Parathyroid adenoma (tissue), 2 donors: ENCODE measurements around the gene FKBP6.
"Not testable (repeated sequence)": the region's sequence is repeated elsewhere in the genome, so short reads cannot be mapped to it uniquely, and the experiment has no call there.

Experiments used
- H2AFZ ChIP-seq: fragments of 300-600 bp; sonication (generic); one replicate; pipeline ENCODE4 v1.7.0; 2017; ENCODE audit warnings: antibody characterized with exemption, mild to moderate bottlenecking
- H3K27ac ChIP-seq: fragments of 300-600 bp; sonication (generic); one replicate; pipeline ENCODE4 v1.7.0; 2017
- H3K27me3 ChIP-seq: fragments of 300-600 bp; sonication (generic); one replicate; pipeline ENCODE4 v1.7.0; 2017; ENCODE audit warnings: low read length; ENCODE audit not compliant: control insufficient read depth, insufficient read depth
- H3K36me3 ChIP-seq: fragments of 300-600 bp; sonication (generic); one replicate; pipeline ENCODE4 v1.7.0; 2017; ENCODE audit warnings: low read length; ENCODE audit not compliant: control insufficient read depth, insufficient read depth
- H3K4me1 ChIP-seq: fragments of 300-600 bp; sonication (generic); one replicate; pipeline ENCODE4 v1.7.0; 2017; ENCODE audit warnings: control low read depth
- H3K4me2 ChIP-seq: fragments of 300-600 bp; sonication (generic); one replicate; pipeline ENCODE4 v1.7.0; 2017; ENCODE audit warnings: low read length
- H3K4me3 ChIP-seq: fragments of 300-600 bp; sonication (generic); one replicate; pipeline ENCODE4 v1.7.0; 2017; ENCODE audit warnings: low read depth, low read length
- H3K79me2 ChIP-seq: fragments of 300-600 bp; sonication (generic); one replicate; pipeline ENCODE4 v1.7.0; 2017; ENCODE audit warnings: control low read depth
- H3K9ac ChIP-seq: fragments of 300-600 bp; sonication (generic); one replicate; pipeline ENCODE4 v1.7.0; 2017; ENCODE audit warnings: mild to moderate bottlenecking
- H3K9me3 ChIP-seq: fragments of 300-600 bp; sonication (generic); one replicate; pipeline ENCODE4 v1.7.0; 2017; ENCODE audit warnings: low read length; ENCODE audit not compliant: control insufficient read depth
- TF ChIP-seq, protein P1 (sequence below): fragments of 300-600 bp; sonication (generic); IDR thresholded peaks from one replicate; pipeline ENCODE4 v1.7.0; 2017; ENCODE audit warnings: antibody characterized with exemption, mild to moderate bottlenecking
- donor health status: primary hyperparathyroidism.

The FKBP6 gene

DNA sequence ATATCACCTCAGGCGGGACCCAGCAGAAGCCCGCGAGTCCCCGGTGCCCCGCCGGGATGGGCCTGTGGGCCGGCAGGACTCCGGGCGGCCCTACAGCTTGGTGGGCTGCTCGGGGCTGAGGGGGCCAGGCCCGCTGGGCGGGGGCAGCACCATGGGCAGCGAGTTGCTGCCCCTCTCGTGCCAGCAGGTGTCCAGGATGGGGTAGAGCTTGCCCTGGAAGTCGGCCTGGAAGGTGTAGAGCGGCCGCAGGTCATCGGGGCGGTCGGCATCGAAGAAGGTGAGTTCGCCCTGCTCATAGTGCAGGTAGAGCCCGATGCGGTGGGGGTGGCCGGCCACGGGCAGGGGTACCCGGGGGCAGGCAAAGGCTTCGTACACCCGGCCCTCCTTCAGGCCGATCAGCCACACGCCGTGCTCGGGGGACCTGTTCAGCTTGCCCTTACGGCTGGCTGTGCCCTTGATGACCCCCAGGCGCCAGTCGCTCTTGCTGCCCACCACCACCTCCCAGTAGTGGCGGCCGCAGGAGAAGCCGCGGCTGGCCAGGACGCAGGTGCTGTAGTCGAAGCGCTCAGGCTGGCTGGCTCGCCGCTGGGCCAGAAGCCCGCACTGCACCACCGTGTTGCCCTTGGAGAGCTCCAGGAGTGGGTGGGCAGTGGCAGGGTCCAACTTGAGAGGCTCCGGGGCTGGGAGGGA lies 15.0 kb upstream of the FKBP6 start:
- TF ChIP-seq, protein P1, sequence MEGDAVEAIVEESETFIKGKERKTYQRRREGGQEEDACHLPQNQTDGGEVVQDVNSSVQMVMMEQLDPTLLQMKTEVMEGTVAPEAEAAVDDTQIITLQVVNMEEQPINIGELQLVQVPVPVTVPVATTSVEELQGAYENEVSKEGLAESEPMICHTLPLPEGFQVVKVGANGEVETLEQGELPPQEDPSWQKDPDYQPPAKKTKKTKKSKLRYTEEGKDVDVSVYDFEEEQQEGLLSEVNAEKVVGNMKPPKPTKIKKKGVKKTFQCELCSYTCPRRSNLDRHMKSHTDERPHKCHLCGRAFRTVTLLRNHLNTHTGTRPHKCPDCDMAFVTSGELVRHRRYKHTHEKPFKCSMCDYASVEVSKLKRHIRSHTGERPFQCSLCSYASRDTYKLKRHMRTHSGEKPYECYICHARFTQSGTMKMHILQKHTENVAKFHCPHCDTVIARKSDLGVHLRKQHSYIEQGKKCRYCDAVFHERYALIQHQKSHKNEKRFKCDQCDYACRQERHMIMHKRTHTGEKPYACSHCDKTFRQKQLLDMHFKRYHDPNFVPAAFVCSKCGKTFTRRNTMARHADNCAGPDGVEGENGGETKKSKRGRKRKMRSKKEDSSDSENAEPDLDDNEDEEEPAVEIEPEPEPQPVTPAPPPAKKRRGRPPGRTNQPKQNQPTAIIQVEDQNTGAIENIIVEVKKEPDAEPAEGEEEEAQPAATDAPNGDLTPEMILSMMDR = no peak
- Histone ChIP-seq H3K4me1 (peaks cover 3% of the 10 kb centered on the region), H3K27me3 (no peaks in the 10 kb centered on the region), H2AFZ (no peak overlapping the region), H3K27ac (no peak overlapping the region), H3K9ac (no peak overlapping the region), H3K4me2 (no peak overlapping the region), H3K4me3 (no peak overlapping the region), H3K36me3 (no peaks in the 10 kb centered on the region), H3K9me3 (no peaks in the 10 kb centered on the region), H3K79me2 (peaks cover 2% of the 10 kb centered on the region)

DNA sequence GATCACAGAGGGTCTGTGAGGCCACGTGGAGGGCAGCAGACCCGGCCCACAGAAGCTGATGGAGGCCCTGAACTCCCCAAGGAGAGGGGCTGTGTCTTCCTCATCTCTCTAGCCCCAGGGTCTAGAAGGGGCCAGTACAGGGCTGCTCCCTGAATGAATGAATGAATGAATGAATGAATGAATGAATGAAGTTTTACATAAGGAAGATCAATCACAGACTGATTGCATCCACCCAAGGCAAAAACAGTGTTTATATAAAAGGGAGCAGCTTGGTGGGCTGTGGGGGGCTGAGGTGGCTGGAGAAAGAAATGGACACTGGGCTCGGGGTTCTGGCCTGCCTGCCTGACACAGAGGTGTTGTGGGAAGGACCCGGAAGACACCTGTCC lies 14.4 kb upstream of the FKBP6 start:
- H3K4me1 ChIP-seq = peaks cover 3% of the 10 kb centered on the region
- no peaks in the 10 kb centered on the region for H3K36me3 ChIP-seq
- H3K9ac ChIP-seq = no peak overlapping the region
- no peaks in the 10 kb centered on the region for H3K9me3 ChIP-seq
- no peak overlapping the region for H3K4me3 ChIP-seq
- no peak overlapping the region for H3K4me2 ChIP-seq
- H3K27ac ChIP-seq = no peak overlapping the region
- peaks cover 3% of the 10 kb centered on the region for H3K79me2 ChIP-seq
- TF ChIP-seq, protein P1 = no peak
- H3K27me3 ChIP-seq = no peaks in the 10 kb centered on the region
- H2AFZ ChIP-seq = no peak overlapping the region

DNA sequence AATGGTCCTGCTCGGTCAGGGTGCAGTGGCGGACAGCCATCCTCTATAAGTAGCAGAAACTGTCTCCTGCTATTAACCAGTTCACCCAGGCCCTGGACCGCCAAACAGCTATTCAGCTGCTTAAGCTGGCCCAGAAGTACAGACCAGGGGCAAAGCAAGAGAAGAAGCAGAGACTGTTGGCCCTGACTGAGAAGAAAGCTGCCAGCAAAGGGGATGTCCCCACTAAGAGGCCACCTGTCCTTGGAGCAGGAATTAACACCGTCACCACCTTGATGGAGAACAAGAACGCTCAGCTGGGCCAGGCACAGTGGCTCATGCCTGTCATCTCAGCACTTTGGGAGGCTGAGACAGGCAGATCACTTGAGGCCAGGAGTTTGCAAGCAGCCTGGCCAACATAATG lies 13.7 kb upstream of the FKBP6 start:
- no peak overlapping the region for H3K9ac ChIP-seq
- no peaks in the 10 kb centered on the region for H3K36me3 ChIP-seq
- H3K4me2 ChIP-seq = no peak overlapping the region
- TF ChIP-seq, protein P1 = no peak
- no peak overlapping the region for H2AFZ ChIP-seq
- no peaks in the 10 kb centered on the region for H3K27me3 ChIP-seq
- H3K27ac ChIP-seq = no peak overlapping the region
- H3K4me1 ChIP-seq = peaks cover 2% of the 10 kb centered on the region
- H3K9me3 ChIP-seq = no peaks in the 10 kb centered on the region
- peaks cover 3% of the 10 kb centered on the region for H3K79me2 ChIP-seq
- H3K4me3 ChIP-seq = no peak overlapping the region

DNA sequence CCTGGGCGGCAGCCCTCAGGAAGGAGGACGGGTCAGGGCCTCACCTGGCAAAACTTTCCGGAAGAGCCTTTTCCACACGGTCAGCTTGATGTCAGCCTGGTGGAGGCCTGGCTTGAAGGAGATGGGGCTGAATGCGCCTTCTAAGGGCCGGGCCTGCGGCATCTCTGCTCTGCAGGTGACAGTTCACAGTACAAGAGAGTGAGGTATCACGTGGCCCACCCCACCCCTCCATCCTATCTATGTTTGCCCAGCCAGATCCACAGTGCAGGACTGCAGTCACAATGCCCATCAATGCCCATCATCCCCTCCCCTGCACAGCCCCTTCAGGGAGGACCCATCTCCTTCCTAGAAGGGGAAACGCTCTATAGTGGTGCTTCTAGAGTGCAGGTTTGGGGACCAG lies 11.4 kb upstream of the FKBP6 start:
- Histone ChIP-seq H3K27me3 (no peaks in the 10 kb centered on the region), H3K9ac (no peak overlapping the region), H2AFZ (no peak overlapping the region), H3K27ac (no peak overlapping the region), H3K79me2 (peaks cover 3% of the 10 kb centered on the region), H3K4me1 (peaks cover 5% of the 10 kb centered on the region), H3K4me3 (no peak overlapping the region), H3K4me2 (no peak overlapping the region), H3K9me3 (no peaks in the 10 kb centered on the region), H3K36me3 (no peaks in the 10 kb centered on the region)
- TF ChIP-seq, protein P1 = no peak

DNA sequence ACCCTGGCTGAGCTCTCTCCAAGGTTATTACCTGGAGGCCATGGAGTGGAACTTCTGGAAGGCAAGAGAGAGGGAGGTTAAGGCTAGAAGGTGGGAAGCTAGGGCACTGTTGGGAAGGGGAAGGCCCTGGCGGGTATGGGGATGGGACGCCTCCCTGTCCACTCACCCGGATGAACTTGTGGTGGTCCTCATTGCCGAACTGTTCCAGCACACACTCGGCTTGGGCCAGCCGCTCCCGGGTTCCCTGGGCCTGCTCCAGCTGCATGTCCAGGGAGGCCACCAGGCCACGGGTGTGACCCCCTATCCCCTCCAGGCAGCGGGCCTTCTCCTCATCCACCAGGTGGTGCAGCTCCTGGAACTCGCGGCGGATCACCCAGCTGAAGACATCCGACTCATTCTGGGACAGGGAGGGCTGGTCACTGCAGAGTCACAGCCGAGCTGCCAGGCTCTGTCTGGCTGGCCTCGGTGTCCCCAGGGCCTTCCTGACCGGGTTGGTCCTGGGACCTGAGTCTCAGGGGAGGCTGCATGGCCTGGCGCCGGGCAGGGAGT lies 9.2 kb upstream of the FKBP6 start:
- not testable (repeated sequence) for H3K79me2 ChIP-seq, H3K9me3 ChIP-seq, H3K4me1 ChIP-seq, H3K36me3 ChIP-seq, H2AFZ ChIP-seq, H3K27me3 ChIP-seq, H3K9ac ChIP-seq, H3K4me3 ChIP-seq, H3K4me2 ChIP-seq
- peak overlapping the region; percentile 84 for H3K27ac ChIP-seq

DNA sequence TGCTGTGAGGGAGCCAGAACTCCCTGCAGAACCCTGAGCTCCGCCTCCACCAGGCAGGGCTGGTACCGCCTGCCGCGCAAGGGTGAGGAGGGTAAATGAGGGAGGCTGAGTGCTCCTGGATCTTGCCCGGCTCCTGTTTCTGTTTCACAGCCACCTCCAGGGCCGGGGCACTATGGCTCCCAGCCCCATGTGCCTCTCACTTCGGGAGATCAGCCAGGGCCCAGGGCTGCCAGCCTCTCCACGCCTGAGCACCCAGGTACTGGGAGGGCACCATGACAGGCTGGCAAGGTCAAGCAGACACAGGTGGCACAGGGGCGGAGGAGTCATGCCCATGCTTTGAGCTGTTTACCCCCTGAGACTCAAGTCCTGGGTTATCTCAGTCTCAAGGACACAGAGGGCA lies 8.4 kb upstream of the FKBP6 start:
- not testable (repeated sequence) for H3K4me1 ChIP-seq, H3K4me2 ChIP-seq, H3K4me3 ChIP-seq, H3K9ac ChIP-seq, H3K79me2 ChIP-seq, H3K36me3 ChIP-seq, H3K27me3 ChIP-seq, H3K9me3 ChIP-seq
- Histone ChIP-seq H2AFZ (peak overlapping the region; percentile 86), H3K27ac (peak overlapping the region; percentile 84)
